ENCODE measurements around the gene HABP4.

DNA sequence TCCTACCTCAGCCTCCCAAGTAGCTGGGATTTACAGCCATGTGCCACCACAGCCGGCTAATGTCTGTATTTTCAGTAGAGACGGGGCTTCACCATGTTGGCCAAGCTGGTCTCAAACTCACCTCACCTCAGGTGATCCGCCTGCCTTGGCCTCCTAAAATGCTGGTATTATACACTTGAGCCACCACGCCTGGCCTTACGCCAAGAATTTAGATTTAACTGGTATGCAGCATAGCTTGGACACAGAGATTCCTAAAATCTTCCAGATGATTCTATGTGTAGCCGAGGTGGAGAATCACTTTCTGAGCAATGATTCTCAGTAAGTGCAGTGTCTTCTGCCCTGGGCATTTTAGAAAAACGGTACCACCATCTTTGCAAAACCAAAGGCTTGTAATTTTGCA, 74.1 kb downstream of the HABP4 start:
- TF ChIP-seq, protein P1, sequence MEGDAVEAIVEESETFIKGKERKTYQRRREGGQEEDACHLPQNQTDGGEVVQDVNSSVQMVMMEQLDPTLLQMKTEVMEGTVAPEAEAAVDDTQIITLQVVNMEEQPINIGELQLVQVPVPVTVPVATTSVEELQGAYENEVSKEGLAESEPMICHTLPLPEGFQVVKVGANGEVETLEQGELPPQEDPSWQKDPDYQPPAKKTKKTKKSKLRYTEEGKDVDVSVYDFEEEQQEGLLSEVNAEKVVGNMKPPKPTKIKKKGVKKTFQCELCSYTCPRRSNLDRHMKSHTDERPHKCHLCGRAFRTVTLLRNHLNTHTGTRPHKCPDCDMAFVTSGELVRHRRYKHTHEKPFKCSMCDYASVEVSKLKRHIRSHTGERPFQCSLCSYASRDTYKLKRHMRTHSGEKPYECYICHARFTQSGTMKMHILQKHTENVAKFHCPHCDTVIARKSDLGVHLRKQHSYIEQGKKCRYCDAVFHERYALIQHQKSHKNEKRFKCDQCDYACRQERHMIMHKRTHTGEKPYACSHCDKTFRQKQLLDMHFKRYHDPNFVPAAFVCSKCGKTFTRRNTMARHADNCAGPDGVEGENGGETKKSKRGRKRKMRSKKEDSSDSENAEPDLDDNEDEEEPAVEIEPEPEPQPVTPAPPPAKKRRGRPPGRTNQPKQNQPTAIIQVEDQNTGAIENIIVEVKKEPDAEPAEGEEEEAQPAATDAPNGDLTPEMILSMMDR (IDR thresholded peaks at IDR 0.05; ENCODE audit: low read depth, low read length, missing input control), result no peak
- TF ChIP-seq SP1 (IDR thresholded peaks at IDR 0.05) (no peak), YY1 (IDR thresholded peaks at IDR 0.05) (no peak)

All from liver (tissue), 3 donors.